Subcutaneous adipose tissue (tissue), 4 donors: ENCODE results near the gene PHF21B. TPM values are rescaled to one million over a fixed set of nuclear protein-coding genes. Genes with fewer than 3 reads are reported as not detected.

Experiments used
- total RNA-seq, 4 donors: library from RNA; depleted of rRNA; stranded (reverse); fragments of >200 nt; gene quantifications; one replicate each; pipeline ENCODE4 v1.1.0, GENCODE V29; 2016
- TF ChIP-seq, protein P1 (sequence below): fragments of 450-650 bp; IDR thresholded peaks from one replicate; pipeline ENCODE4 v1.5.1; 2016; ENCODE audit warnings: low read depth, mild to moderate bottlenecking, control low read depth, antibody characterized with exemption, moderate library complexity

Gene PHF21B
- total RNA-seq, 4 donors from 2014 or later, result 0.16 TPM; not detected in 3

DNA sequence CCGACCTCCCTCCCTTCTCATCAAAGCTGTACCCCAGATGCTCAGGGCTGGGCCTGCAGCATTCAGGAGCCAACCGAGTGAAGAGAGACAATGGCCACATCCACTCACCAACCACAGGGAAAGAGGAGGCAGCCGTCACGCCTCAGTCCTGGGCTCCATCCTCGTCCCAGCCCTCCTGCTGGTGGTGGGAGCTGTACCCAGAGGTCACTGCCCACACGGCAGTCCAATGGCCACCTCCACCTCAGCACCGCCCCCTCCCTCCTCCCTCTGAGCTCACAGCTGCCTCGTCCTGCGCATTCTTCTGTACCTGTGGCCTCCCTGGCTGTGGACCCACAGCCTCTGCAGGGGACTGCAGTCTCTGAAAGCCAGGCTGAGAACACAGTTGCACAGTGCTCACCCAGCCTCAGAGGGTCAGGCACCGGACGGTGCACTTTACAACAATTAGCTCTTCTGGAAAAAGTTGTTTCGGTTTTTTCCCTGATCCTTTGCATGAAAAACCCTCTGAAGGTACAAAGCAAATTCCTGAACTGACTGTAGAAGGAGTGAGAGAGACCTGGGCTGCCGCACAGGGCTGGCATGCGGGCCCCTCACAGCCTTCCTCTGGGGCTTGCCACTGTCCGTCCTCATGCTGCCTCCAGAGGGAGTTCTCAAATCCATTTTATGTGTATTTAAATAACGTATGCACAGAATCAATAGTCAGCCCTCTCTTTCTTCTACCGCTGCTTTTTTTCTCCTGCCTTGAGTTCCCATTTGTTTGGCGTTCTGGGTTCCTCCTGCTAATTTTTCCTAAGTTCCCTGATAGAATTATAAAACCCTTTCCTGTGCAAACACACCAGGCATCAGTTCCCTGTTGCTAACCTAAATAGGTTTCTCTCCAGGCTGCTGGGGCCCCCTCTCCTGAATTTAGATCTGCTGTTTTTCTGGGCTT lies 52.7 kb downstream of the PHF21B start:
- TF ChIP-seq, protein P1, sequence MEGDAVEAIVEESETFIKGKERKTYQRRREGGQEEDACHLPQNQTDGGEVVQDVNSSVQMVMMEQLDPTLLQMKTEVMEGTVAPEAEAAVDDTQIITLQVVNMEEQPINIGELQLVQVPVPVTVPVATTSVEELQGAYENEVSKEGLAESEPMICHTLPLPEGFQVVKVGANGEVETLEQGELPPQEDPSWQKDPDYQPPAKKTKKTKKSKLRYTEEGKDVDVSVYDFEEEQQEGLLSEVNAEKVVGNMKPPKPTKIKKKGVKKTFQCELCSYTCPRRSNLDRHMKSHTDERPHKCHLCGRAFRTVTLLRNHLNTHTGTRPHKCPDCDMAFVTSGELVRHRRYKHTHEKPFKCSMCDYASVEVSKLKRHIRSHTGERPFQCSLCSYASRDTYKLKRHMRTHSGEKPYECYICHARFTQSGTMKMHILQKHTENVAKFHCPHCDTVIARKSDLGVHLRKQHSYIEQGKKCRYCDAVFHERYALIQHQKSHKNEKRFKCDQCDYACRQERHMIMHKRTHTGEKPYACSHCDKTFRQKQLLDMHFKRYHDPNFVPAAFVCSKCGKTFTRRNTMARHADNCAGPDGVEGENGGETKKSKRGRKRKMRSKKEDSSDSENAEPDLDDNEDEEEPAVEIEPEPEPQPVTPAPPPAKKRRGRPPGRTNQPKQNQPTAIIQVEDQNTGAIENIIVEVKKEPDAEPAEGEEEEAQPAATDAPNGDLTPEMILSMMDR, result no peak

DNA sequence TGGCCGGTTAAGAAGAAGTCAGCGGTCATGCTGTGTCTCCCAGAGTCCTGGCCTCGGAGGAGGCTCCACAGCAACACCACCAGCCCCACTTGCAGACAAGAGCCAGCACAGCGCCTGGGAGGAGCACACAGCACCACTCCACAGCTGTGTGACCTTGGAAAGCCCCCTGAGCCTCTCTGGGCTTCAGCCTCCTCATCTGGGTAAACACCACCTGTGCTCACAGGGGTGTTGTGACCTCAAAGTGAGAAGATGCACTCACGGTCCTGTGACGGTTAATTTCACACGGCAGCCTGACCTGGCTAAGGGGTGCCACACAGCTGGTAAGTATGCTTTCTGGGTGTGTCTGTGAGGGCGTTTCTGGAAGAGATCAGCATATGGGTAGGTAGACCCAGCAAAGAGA lies 54.7 kb downstream of the PHF21B start:
- TF ChIP-seq, protein P1, result no peak

DNA sequence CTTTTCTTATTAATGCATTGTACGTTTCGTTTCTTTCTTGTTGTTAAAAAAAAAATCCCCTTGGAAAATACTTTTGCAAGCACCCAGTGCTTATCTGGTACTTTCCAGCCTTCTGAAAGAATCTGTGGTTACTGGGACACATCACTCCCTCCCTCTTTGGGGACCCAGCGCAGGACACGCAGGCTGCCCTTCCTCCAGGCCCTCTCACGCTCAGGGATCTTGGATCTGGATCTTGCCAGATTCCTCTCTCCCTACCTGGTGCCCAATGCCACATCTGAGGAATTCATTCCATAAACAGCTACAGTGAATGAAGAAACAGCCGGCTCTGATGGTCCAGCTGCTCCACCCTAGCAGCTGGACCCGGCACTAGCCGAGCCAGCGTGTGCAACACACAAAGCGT lies 55.7 kb downstream of the PHF21B start:
- TF ChIP-seq, protein P1, result no peak

DNA sequence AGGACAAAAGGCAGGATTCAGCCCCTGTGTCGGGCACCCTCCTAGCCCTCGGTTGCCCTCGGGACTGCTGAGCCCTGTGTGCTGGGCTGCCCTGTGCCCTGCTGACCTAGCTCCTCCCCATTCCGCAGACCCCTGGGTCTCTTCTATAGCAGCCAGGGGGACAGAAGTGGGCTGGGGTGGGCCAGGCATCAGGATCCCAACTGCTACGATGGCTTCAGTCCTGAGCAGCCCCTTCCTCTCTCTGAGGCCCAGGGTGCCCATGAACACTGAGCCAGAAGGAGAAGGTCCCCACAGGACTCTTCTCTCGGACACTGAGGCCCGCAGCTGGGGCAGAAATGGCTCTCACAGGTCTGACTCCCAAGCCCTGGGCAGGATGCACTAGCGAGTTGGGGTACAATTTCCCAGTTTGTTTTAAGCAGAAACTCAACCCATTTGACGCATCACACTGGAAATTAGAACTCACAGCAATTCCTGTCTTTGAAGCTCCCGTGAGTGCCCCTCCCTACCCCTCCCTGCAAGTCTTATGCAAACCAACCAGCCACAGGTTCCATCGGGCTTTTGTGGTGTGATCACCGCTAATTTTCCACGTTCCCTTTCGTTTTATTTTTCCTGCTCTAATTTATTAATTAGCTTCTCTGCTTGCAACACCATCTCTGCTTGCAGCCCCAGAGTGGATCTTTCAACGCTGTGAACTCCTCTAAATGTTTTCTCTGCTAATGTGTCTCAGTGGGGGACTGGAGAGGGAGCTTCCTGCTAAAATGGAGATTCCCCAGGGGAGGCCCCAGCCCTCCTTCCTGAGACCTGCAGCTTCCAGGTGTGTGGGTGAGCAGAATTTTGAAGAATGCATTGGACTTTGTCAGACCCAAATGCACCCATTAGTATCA lies 56.7 kb downstream of the PHF21B start:
- TF ChIP-seq, protein P1, result no peak

DNA sequence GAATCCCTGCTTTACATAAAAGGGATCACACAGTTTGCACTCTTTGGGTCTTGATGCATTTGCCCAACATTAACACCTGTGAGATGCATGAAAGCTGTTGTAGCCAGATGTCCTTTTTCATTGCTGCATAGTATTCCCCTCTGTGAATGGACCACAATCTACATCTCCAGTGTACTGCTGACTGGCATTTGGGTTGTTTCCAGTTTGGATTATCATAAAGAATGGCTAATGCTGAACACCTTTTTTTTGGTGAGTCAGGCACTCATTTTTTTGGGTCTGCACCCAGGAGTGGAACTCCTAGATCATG lies 58.3 kb downstream of the PHF21B start:
- TF ChIP-seq, protein P1, result no peak

DNA sequence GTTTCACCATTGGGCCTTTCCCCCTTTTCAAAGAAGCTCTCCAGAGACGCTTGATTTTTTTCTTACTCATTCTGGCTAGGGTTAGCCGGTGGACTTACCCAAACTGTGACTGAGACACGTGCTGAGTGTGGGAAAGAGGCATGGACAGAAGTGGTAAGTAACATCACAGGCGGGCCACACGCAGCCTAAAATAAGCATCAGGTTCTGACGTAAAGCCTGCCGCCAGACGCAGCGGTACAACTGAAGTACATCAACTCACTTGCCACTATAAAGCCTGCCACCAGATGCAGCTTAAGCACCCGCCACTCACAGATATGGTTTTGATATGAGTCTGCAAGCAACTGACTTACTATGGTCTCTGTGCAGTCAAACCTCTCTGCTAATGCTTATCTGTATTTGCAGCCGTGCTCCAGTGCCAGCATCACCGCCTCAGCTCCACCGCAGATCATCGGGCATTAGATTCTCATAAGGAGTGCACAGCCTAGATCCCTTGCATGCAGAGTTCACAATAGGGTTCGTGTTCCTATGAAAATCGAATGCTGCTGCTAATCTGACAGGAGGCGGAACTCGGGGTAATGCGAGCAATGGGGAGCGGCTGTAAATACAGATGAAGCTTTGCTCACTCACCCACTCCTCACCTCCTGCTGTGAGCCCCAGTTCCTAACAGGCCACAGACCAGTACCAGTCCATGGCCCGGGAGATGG lies 58.8 kb downstream of the PHF21B start:
- TF ChIP-seq, protein P1, result no peak

DNA sequence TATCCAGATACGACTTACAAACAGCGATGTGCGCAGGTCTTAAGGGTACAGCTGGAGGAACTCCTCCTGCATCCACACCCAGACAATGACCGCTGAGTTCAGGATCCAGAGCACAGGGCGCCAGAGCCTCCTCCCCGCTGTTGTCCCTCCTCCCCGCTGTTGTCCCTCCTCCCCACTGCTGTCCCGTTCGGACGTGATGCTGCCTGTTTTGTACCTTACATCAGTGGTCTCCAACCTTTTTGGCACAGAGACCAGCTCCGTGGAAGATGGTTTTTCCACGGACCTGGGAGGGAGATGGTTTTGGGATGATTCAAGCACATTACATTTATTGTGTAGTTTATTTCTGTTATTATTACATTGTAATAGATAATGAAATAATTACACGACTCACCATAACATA lies 62.0 kb downstream of the PHF21B start:
- TF ChIP-seq, protein P1, result no peak
